B cell (primary cell): ENCODE results near the gene PPP1R12B. TPM values are rescaled to one million over a fixed set of nuclear protein-coding genes. Genes with fewer than 3 reads are reported as not detected.
"Not testable (repeated sequence)": the region's sequence is repeated elsewhere in the genome, so short reads cannot be mapped to it uniquely, and the experiment has no call there.

Experiments used
- ATAC-seq: fragments of 200-7000 bp; cut with Tn5 transposase; one replicate; pipeline ENCODE4 v1.10.0; 2021; ENCODE audit warnings: low read depth, mild to moderate bottlenecking, moderate number of reproducible peaks, moderate library complexity
- CTCF ChIA-PET: fragments of 350-600 bp; sonication (Branson Sonifier 250); formaldehyde crosslinking; loops from one replicate; lab custom pipeline; 2021; ENCODE audit warnings: antibody characterized with exemption, inconsistent platforms; lab: Charles Lee
- POLR2A ChIA-PET: fragments of 350-600 bp; sonication (Branson Sonifier 250); formaldehyde crosslinking; loops from one replicate; lab custom pipeline; 2021; ENCODE audit warnings: antibody characterized with exemption; lab: Charles Lee
- DNase-seq: peaks from one replicate; pipeline ENCODE4 v3.0.0; 2013
- H2AFZ ChIP-seq: 2 replicates; pipeline ENCODE4 v1.6.1; 2012; ENCODE audit warnings: mild to moderate bottlenecking, low read depth, low read length; ENCODE audit not compliant: insufficient read depth, poor library complexity, severe bottlenecking
- H3K27ac ChIP-seq, 2 donors: 1 replicate in 1 of 2; 2 replicates in 1 of 2; pipeline ENCODE4 v1.5.1; 2012 to 2013; ENCODE audit warnings: low read length in 2 of 2, mild to moderate bottlenecking in 2 of 2, moderate library complexity in 1 of 2
- H3K27me3 ChIP-seq, 4 experiments: fragments of 200-600 bp in 1 of 4; sonication (generic) in 1 of 4; replicated peaks in 1 of 4; 1 replicate in 2 of 4; 2 replicates in 2 of 4; pipeline versions ENCODE4 v1.6.1 to v1.7.0; 2013 to 2016; ENCODE audit warnings: low read length in 3 of 4, mild to moderate bottlenecking in 2 of 4, mixed read lengths in 1 of 4, moderate library complexity in 1 of 4; ENCODE audit not compliant: insufficient read depth in 4 of 4, control insufficient read depth in 3 of 4; ENCODE audit errors: control extremely low read depth in 1 of 4
- H3K36me3 ChIP-seq, 2 experiments: replicated peaks in 1 of 2; 1 replicate in 1 of 2; 2 replicates in 1 of 2; pipeline versions ENCODE4 v1.6.1 to v1.7.1; 2013; ENCODE audit warnings: low read length in 1 of 2; ENCODE audit not compliant: insufficient read depth in 2 of 2, control insufficient read depth in 1 of 2; ENCODE audit errors: control extremely low read depth in 1 of 2, extremely low read depth in 1 of 2
- H3K4me1 ChIP-seq, 2 donors: fragments of 200-600 bp in 1 of 2; sonication (generic) in 1 of 2; 1 replicate in 1 of 2; 2 replicates in 1 of 2; pipeline versions ENCODE4 v1.5.1 to v1.6.1; 2013 to 2017; ENCODE audit warnings: low read length in 2 of 2; ENCODE audit not compliant: control insufficient read depth in 2 of 2, insufficient read depth in 2 of 2
- H3K4me2 ChIP-seq: replicated peaks from 2 replicates; pipeline ENCODE3; 2012; ENCODE audit warnings: mild to moderate bottlenecking, low read depth, low read length; ENCODE audit not compliant: poor library complexity, severe bottlenecking
- H3K4me3 ChIP-seq, 5 experiments: fragments of 200-600 bp in 1 of 5; sonication (generic) in 1 of 5; 1 replicate in 3 of 5; 2 replicates in 2 of 5; pipeline versions ENCODE4 v1.5.1 to v1.7.0; 2011 to 2016; ENCODE audit warnings: low read length in 4 of 5, mild to moderate bottlenecking in 4 of 5, low read depth in 2 of 5, control low read depth in 1 of 5, moderate library complexity in 1 of 5; ENCODE audit not compliant: insufficient read depth in 1 of 5; ENCODE audit errors: control extremely low read depth in 1 of 5, extremely low read depth in 1 of 5
- H3K79me2 ChIP-seq: fragments of 200-600 bp; sonication (generic); one replicate; pipeline ENCODE4 v1.6.0; 2016; ENCODE audit warnings: low read length; ENCODE audit not compliant: control insufficient read depth, insufficient read depth
- H3K9ac ChIP-seq: fragments of 200-600 bp; sonication (generic); 2 replicates; pipeline ENCODE4 v1.6.1; 2017; ENCODE audit warnings: mild to moderate bottlenecking, low read length, moderate library complexity
- H3K9me3 ChIP-seq, 3 donors: one replicate each; pipeline versions ENCODE4 v1.6.1 to v1.7.1; 2013; ENCODE audit warnings: low read length in 2 of 3; ENCODE audit not compliant: control insufficient read depth in 2 of 3, insufficient read depth in 1 of 3; ENCODE audit errors: control extremely low read depth in 1 of 3
- H4K20me1 ChIP-seq: 2 replicates; pipeline ENCODE4 v1.6.0; 2012; ENCODE audit warnings: mild to moderate bottlenecking, low read length; ENCODE audit not compliant: insufficient read depth, control insufficient read depth, poor library complexity, severe bottlenecking
- H3K27ac Mint-ChIP-seq: one replicate; pipeline ENCODE4 v1.8.0; 2021; ENCODE audit warnings: mixed read lengths
- H3K27me3 Mint-ChIP-seq: one replicate; pipeline ENCODE4 v1.8.0; 2021; ENCODE audit warnings: mixed read lengths
- H3K4me1 Mint-ChIP-seq: one replicate; pipeline ENCODE4 v1.8.0; 2021; ENCODE audit warnings: mixed read lengths
- H3K4me3 Mint-ChIP-seq: one replicate; pipeline ENCODE4 v1.8.0; 2021; ENCODE audit warnings: mixed read lengths
- H3K9me3 Mint-ChIP-seq: one replicate; pipeline ENCODE4 v1.8.0; 2022; ENCODE audit warnings: mixed read lengths; ENCODE audit not compliant: insufficient read depth
- intact Hi-C: fragments of 100-400 bp; cut with micrococcal nuclease; formaldehyde crosslinking; loops from one replicate; pipeline ENCODE4 v1.10.0; 2022
- polyA plus RNA-seq: library from polyadenylated mRNA; depleted of rRNA; stranded (reverse); fragments of >200 nt; gene quantifications from 2 replicates; pipeline ENCODE4 v1.2.3, GENCODE V29; 2012
- total RNA-seq, 2 donors: library from RNA; stranded (reverse); fragments of 120-200 nt in 1 of 2; gene quantifications; 1 replicate in 1 of 2; 2 replicates in 1 of 2; pipeline versions ENCODE4 v1.2.3 to v1.2.4, GENCODE V29; 2013 to 2022

The PPP1R12B gene
- total and polyA plus RNA-seq, 2 donors (not counting 1 experiment from before 2014, with no cell fraction given), result 7.1 to 49.6 TPM

GRCh38 chr1:202458651-202459050 lies 110.2 kb downstream of the PPP1R12B start:
- not testable (repeated sequence) for H3K9ac ChIP-seq

GRCh38 chr1:202459470-202460142 lies 111.1 kb downstream of the PPP1R12B start:
- H3K9me3 ChIP-seq, H3K9me3 Mint-ChIP-seq, H4K20me1 ChIP-seq, H3K4me3 Mint-ChIP-seq, H3K27me3 Mint-ChIP-seq, H3K4me1 ChIP-seq, H3K27ac Mint-ChIP-seq, H3K79me2 ChIP-seq, H3K27me3 ChIP-seq, DNase-seq, H3K9ac ChIP-seq, H3K27ac ChIP-seq, H2AFZ ChIP-seq, H3K4me1 Mint-ChIP-seq, H3K4me2 ChIP-seq, ATAC-seq, H3K36me3 ChIP-seq, H3K4me3 ChIP-seq, POLR2A ChIA-PET: not testable (repeated sequence)
- CTCF ChIA-PET, result interaction anchor here (0.7 to 5.3 kb wide), 5 partner anchors 114 to 260 kb away, joined by 3 to 25 read pairs (median 3); no protein-coding TSS in a partner anchor
- intact Hi-C loops, result loop anchor here (10.0 kb wide), 1 partner anchor 545 kb away; the partner anchor contains the start of gene TMEM183A

More at GRCh38 chr1:202458651-202459050, 110.2 kb downstream of the PPP1R12B start:
- H3K4me3 ChIP-seq, POLR2A ChIA-PET, H3K79me2 ChIP-seq, H3K4me2 ChIP-seq, ATAC-seq, DNase-seq, H3K36me3 ChIP-seq, H3K4me3 Mint-ChIP-seq, H3K27me3 ChIP-seq, H3K9me3 Mint-ChIP-seq, H4K20me1 ChIP-seq, H3K27ac Mint-ChIP-seq, H3K9me3 ChIP-seq, H2AFZ ChIP-seq, H3K4me1 ChIP-seq, intact Hi-C loops, H3K4me1 Mint-ChIP-seq, H3K27ac ChIP-seq, H3K27me3 Mint-ChIP-seq: not testable (repeated sequence)
- CTCF ChIA-PET, result interaction anchor here (1.2 to 5.3 kb wide), 2 partner anchors 201 to 261 kb away, joined by 3 to 25 read pairs; no protein-coding TSS in a partner anchor

- intact Hi-C loops, result loop anchor here (10.0 kb wide), 1 partner anchor 545 kb away; the partner anchor contains the start of gene TMEM183A
- POLR2A ChIA-PET, H3K4me1 Mint-ChIP-seq, H3K27me3 ChIP-seq, H2AFZ ChIP-seq, H3K27ac ChIP-seq, H3K36me3 ChIP-seq, H3K9me3 ChIP-seq, H3K4me3 ChIP-seq, DNase-seq, H3K27me3 Mint-ChIP-seq, H3K4me1 ChIP-seq, H3K27ac Mint-ChIP-seq, H3K79me2 ChIP-seq, H3K4me2 ChIP-seq, H3K4me3 Mint-ChIP-seq, ATAC-seq, H3K9me3 Mint-ChIP-seq, H3K9ac ChIP-seq, H4K20me1 ChIP-seq: not testable (repeated sequence)
- CTCF ChIA-PET, result interaction anchor here (0.7 to 5.3 kb wide), 4 partner anchors 113 to 260 kb away, joined by 3 to 25 read pairs (median 3); no protein-coding TSS in a partner anchor
Measured at GRCh38 chr1:202460143-202460495, 111.6 kb downstream of the PPP1R12B start.
